ENCODE results near the gene GGPS1. TPM values are rescaled to one million over a fixed set of nuclear protein-coding genes. Genes with fewer than 3 reads are reported as not detected.
"Not testable (repeated sequence)": the region's sequence is repeated elsewhere in the genome, so short reads cannot be mapped to it uniquely, and the experiment has no call there.

GGPS1 gene
- polyA plus RNA-seq, 4 donors = 51.8 to 73.9 (median 65.9) TPM

DNA sequence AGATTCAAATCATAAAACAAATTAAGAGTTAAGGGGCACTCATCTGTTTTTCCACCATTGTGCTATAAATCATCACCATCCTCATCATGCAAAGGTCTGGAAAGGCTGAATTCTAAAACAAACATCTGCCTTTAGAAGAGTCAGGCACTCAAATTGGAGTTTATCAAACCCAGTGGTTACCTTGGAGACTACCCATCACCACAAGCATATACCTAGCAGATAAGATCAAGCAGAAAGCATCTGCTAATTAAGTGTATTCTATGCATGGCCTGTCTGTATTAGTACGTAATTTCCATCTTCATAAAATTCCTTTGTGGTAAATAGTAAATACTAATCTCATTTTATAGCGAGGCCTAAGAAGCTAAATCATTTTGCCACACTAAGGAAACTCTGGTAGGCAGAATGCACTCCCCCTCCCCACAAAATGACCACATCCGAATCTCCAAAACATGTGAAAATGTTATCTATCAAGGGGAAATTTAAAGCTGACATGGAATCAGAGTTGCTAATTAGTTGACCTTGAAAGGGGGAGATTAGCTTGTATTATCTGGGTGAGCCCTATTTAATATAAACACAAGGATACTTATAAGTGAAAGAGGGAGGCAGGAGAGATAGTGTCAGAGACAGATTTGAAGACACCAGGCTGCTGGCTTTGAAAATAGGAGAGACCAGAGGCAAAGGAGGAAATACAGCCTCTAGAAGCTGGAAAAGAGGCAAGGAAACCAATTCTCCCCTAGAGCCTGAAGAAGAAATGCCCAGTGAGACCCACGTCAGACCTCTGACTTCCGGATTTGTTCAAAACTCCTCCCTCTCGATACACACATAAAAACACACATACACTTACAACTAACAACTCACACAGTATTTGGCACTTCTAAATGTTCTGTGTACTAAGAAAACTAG, 23.6 kb upstream of the GGPS1 start:
- DNase-seq (ENCODE audit: low read depth in 4 of 4, low spot score in 3 of 4) = no peak

DNA sequence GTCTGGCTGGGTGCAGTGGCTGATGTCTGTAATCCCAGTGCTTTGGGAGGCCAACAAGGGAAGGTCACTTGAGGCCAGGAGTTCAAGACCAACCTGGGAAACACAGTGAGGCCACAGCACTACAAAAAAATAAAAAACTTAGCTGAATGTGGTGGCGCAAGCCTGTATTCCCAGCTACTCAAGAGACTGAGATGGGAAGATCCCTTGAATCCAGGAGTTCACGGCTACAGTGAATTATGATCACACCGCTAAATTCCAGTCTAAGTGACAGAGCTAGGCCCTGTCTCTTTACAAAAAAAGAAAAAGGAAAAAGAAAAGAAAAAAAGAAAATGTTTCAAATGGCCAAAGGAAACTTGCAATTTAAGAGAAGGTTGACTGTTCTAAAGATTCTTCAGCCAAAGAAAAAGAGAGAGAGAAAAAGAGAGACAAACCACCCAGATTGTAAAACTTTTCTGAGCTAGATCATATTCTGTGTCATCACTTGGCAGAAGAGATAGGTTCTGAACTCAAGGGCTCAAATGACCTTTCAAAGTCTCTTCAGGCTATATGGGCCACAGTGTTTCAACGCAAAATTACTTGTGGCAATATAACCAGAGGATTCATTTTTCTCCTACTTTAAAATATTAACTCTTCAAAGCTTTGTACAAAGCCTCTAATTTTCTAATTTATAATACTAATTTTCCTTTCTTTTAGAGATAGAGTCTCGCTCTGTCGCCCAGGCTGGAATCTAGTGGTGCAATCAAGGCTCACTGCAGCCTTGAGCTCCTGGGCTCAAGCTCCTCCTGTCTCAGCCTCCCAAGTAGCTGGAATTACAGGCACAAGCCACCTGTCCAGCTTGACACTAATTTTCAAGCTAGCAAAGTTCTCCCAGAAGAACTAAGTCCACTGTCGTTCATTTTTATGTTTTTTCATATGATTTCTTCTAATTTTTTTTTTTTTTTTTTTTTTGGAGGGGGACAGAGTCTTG, 20.9 kb upstream of the GGPS1 start:
- no peak for DNase-seq (ENCODE audit: low read depth in 4 of 4, low spot score in 3 of 4)

DNA sequence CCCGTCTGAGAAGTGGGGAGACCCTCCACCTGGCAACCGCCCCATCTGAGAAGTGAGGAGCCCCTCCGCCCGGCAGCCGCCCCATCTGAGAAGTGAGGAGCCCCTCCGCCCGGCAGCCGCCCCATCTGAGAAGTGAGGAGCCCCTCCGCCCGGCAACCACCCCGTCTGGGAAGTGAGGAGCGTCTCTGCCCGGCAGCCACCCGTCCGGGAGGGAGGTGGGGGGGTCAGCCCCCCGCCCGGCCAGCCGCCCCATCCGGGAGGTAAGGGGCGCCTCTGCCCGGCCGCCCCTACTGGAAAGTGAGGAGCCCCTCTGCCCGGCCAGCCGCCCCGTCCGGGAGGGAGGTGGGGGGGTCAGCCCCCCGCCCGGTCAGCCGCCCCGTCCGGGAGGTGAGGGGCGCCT, 19.2 kb upstream of the GGPS1 start:
- DNase-seq (ENCODE audit: low read depth in 4 of 4, low spot score in 3 of 4) = not testable (repeated sequence)

DNA sequence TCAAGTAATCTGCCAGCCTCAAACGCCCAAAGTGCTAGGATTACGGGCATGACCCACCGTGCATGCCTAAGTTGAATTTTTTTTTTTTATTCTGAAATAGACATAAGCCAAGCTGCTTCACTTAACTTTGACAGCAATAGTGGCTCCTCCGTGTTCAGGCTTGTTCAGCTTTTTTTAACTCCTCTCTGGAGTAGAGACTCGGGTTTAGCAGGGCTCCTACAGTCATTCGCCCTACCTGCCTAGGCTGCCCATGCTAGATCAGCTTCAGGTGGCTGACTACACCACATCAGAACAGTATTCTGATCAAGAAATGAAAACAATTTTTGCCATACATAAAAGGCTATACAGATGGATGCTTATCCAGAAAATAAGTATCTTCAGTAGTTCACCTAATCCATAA, 15.1 kb upstream of the GGPS1 start:
- no peak for DNase-seq (ENCODE audit: low read depth in 4 of 4, low spot score in 3 of 4)

DNA sequence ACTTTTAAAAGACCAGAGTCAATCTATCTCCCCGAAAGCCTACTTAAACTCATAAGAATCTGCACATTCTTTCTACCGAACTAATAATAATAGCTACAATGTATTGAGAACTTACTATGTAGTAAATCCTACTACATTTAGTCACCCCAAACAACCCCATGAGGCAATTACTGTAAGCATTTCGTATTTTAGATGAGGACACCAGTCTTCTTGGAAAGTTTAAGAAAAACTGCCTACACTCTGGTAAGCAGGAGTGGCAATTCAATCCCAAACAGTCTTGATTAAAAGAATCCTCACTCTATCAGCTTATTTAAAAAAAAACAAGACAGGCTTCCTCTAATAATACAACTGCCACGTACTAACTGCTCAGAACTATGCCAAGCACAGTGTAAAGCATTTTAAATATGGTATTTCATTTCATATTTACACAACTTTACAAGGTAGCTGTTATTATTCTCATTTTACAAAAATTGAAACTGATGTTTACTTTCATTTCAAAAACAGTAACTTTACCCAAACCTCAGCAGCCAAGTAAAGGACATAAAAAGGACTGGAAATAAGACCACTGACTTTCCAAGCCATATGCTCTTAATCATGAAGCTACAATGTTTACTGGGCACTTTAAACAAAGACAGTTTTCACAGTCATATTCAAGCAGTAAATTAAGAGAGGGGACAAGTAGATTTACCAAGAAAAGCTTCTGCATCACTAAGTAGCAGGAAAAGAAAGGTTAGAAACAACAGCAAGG, 14.3 kb upstream of the GGPS1 start:
- DNase-seq (ENCODE audit: low read depth in 4 of 4, low spot score in 3 of 4) = no peak

DNA sequence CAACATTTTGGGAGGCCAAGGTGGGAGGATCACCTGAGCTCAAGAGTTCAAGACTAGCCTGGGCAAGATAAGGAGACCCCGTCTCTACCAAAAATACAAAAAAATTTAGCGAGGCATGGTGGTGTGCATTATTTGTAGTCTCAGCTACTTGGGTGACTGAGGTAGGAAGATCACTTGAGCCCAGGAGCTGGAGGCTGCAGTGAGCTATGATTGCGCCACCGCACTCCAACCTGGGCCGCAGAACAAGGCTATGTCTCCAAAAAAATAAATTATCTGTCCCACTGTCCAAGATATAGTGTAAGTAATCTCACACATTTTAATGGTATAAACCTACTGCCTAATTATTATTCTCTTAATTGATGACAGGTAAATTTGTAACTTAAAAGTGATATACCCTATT, 13.2 kb upstream of the GGPS1 start:
- no peak for DNase-seq (ENCODE audit: low read depth in 4 of 4, low spot score in 3 of 4)

DNA sequence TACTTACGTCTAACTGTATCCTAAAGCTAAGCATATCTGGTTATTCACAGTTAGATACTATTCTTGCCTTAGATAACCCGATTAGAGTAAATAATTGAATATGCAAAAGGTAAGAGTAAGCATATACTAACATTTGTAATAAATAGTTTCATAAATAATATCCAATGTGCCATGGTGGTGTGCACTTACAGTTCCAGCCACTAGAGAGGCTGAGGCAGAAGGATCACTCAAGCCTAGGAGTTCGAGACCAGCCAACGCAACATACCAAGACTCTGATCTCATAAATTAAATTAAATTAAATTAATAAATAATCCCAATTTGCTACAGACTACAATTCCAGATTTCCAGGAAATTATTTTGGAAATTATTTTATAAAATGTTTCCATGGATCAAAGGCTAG, 12.6 kb upstream of the GGPS1 start:
- DNase-seq (ENCODE audit: low read depth in 4 of 4, low spot score in 3 of 4) = no peak

DNA sequence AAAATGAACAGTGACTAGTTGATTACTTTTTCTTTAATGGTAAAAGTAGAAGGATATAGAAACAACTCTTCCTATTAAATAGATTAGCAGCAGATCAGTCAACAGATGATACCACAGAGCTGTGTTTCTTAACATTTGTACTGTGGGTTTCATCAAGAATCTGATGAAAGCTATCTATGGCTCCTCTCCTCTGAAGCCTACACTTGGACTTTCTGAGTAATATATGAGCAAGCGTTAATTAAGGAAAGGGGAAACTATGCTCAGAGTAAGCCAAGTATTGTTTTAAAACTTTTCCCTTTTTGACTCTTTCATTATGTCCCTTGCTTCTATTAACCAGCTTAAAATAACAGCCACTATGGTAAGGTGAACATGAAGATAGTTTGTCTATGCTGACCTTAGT, 11.2 kb upstream of the GGPS1 start:
- DNase-seq (ENCODE audit: low read depth in 4 of 4, low spot score in 3 of 4) = no peak

DNA sequence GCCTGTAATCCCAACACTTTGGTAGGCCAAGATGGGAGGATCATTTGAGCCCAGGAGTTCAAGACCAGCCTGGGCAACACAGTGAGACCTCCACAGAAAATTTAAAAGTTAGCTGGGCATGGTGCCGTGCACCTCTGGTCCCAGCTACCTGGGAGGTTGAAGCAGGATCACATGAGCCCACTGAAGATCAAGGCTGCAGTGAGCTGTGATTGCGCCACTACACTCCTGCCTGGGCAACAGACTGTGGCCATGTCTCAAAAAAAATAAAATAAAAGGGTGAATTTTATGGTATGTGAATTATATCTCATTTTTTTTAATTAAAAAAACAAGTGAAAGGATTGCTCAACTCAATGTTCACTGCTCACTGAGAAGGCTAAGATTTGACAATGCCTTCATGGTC, 9.1 kb upstream of the GGPS1 start:
- DNase-seq (ENCODE audit: low read depth in 4 of 4, low spot score in 3 of 4) = no peak

DNA sequence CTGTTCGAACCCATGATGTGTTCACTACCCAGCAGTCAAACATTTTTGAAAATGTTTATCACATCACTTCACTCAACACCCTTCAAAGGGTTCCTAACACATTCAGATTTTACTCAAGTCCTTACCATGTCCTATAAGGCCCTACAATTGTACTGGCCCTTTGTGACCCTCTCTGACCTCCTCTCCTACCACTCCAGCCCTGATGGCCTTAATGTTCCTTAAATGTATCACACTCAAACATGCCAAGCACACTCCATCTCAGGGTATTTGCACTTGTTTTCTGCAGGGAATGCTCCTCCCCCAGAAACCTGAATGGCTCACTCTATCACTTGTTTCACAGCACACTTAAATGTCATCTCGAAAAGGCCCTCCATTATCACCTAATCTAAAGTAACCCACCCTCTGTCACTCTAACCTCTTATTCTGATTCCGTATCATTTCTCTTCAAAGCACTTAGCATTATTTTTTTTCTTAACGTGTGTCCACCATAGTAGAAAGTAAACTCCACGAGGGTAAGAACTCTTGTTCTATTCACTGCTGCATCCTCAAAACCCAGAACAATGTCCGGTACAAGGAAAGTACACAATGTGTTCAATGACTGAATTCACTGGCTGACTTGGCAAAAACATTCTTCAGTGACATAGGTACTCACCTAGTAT, 7.7 kb upstream of the GGPS1 start:
- no peak for DNase-seq (ENCODE audit: low read depth in 4 of 4, low spot score in 3 of 4)

DNA sequence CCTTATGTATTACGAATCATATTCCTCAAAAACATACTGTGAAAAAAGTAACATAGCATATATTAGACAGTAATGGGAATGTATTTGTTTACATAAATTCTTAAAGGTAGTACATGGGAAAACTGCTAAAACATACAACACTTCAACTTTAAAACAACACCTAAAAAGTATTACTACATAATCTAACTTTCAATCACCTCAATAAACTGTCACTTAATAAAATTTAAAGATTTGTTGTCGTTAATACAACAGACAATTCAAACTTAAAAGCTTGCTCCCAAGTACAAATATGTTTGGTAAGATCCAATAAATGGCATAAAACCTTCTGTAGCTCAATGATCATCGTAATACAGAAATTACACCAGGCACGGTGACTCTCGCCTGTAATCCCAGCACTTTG, 4.1 kb upstream of the GGPS1 start:
- DNase-seq (ENCODE audit: low read depth in 4 of 4, low spot score in 3 of 4) = no peak

DNA sequence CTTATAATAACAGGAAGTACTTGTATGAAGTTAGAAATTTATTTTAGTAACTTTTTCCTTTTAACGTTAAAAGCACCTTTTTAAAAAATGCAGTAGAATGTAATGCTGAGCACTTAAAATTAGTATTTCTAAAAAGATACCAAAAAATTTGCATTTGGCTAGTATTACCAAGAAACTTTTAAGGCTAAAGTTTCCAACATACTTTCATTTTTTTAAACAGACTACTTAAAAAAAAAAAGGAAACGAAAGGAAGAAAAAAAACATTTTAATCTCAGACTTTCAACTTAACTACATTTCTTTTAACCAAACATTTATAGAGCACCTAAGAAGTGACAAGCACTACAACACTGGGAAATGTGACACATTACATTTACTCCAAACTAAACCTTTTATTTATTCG, 3.2 kb upstream of the GGPS1 start:
- no peak for DNase-seq (ENCODE audit: low read depth in 4 of 4, low spot score in 3 of 4)

DNA sequence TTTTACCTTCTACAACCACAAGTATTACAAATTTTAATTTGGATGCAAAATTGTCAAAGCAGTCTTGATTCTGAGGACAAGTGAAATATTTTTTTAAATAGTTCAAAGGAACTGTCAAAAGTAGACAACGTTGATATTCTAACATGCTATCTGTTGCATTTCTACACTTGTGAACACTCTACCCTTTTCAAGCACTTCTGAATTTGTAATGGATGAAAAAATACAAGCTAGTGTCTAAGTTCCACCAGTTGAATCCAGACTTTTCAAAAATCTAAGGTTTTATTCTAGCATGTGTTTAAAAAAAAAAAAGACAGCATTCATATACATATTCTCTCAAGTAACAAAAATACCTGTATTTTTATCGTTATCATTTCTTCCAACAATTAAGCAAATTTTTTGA, 2.5 kb upstream of the GGPS1 start:
- no peak for DNase-seq (ENCODE audit: low read depth in 4 of 4, low spot score in 3 of 4)

DNA sequence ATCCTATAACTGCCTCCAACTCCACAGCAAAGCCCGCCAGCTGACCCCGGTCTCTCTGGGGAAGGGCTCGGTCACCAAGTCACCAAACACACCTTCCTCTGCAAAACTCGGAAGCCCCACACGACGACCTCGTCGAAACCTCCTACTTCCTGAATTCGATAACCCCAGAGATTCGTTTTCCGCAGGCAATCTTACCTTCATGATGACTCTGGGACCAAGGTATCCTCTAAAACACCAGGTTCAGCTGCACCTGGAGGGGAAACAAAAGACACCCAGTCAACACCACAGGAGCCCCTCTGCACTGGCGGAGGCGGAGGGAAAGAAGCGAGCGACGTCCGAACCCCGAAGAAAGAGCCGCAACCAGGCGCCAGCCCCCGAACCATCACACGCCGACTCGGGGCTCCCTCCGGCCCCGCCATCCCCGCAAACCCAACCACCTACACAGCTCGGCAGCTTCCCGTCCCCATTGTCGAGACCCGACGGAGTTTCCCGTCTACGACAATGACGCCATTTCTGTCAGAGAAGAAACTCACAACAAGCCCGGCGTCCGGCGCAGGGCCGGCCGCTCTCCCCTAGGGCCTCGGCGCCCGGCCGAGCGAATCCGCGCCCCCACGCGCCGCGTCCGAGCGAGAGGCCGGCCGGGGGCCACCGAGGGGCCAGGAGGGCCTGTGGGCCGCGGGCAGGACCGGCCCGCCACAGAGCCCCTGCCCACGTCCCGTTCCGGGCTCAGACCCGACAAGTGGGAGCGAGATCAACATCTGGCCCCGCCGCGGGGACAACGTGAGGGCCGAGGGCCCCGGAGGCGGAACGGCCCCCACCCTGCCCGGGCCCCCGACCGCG, 1.4 kb upstream of the GGPS1 start:
- peak in 3 of 4 donors; percentile 20 to 34 (median 28) for DNase-seq (ENCODE audit: low read depth in 4 of 4, low spot score in 3 of 4)

DNA sequence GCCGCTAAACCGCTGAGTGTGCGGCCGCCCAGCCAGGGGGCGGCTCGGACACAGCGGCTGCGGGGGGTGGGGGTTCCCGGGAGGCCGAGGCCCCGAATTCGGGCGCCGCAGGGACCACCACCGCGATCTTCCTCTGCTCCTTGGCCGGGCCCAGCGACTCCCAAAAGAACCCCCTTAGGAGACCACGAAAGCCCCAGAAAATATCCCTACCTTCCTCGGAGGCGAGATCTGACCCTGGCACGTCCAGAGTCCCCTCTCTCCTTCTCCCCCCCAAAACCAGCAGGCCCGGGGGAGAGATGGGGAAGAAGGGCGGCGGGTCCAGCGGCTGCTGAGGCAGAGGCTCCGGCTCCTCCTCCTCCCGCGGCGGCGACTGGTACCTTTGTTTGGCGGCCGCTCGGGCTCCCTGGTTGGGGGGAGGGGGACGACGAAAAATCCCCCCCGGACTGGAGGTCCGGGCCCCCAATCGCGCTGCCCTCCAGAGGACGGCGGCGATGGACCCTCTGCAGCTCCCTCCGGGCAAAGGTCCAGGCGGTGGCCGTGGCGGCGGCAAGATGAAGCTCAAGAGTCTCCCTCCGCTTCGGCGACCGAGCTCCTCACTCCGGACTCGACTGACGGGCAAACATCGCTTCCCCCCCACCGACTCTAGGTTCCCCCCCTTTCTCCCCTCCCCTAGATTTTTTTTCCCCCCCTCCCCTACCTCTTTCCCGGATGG, 655 bp upstream of the GGPS1 start, which contains the start of gene ARID4B:
Gene ARID4B (minus strand): TSS at position 621 of the 712 bp plus-strand sequence. CDS start 1,260 bp downstream, outside the sequence.
- DNase-seq (ENCODE audit: low read depth in 4 of 4, low spot score in 3 of 4) = peak in 1 of 4 donors; percentile 8

DNA sequence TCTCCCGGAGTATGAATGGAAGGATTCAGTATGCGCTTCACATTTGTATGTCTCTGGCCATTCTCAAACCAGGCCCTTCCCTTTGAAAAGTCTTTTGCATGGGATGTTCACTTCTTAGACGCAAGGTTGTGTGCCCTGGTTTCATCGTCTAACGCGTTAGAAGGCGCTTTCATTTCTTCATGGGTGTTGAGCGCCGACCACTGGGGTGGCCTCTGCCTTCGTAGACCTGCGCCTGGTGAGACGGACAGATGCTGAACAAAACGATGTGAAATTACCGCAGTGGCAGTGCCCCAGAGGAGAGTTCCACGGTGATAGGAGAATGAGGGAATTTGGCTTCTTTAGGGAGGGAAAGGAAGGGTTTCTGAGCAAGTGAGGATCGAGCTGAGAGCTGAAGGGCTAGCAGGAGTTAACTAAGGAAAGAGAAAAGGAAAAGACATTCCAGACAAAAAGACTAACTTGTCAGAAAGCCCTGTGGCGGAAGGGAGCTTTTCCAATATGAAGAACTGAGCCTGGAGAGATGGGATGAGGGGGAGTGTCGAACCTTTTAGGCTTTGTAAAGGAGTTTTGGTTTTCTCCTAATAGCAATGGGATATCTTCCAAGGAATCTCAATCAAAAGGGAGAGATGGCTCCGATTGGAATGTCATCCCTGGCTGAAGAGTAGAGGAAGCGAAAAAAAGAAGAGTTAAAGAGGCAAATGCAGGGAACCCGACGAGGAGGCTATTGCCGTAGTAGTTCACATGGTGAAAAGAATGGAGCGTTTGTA, 951 bp downstream of the GGPS1 start:
- DNase-seq (ENCODE audit: low read depth in 4 of 4, low spot score in 3 of 4) = peak in 1 of 4 donors; percentile 37

DNA sequence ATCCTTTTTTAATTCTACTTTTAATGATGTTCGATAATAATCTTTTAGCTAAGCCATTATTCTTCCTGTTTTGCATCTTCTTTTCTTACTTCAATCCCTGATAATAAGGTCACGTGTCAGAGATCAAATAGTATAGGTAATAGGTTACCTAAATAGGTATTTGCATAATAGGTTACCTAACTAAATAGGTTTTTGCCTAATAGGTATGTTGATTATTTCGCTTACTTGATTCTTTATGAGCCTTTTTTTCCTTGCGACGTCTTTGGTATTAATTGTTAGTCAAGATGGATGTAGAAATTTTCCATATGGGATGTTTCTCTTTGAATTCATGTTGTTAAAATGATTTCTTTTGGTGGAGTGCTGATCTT, 2.5 kb downstream of the GGPS1 start:
- no peak for DNase-seq (ENCODE audit: low read depth in 4 of 4, low spot score in 3 of 4)

DNA sequence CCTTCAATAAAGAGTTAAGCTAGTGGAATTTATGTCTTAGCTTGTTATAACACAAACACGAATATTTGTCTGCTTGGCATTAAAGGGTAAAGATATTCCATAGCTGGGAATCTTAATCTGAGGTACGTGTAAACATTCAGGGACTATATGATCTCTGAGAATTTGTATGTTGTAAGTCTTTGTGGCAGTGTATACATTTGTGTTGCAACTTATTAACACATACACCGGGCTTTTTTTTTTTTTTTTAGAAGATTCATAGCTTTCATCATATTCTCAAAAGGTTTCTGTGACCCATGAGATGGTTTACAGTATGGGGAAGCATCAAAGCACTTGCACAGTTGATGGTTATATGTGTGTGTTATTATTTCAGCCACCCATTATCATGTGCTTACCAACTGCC, 3.0 kb downstream of the GGPS1 start:
- DNase-seq (ENCODE audit: low read depth in 4 of 4, low spot score in 3 of 4) = no peak
